HG02588 (cell line): ENCODE results near the gene MAP3K12.
"Not testable (repeated sequence)": the region's sequence is repeated elsewhere in the genome, so short reads cannot be mapped to it uniquely, and the experiment has no call there.

Source experiments
- ATAC-seq: cut with Tn5 transposase; IDR thresholded peaks from one replicate; pipeline ENCODE4 v1.9.1; 2021; ENCODE audit warnings: mild to moderate bottlenecking, moderate library complexity; ENCODE audit not compliant: unreplicated experiment

MAP3K12 gene

DNA sequence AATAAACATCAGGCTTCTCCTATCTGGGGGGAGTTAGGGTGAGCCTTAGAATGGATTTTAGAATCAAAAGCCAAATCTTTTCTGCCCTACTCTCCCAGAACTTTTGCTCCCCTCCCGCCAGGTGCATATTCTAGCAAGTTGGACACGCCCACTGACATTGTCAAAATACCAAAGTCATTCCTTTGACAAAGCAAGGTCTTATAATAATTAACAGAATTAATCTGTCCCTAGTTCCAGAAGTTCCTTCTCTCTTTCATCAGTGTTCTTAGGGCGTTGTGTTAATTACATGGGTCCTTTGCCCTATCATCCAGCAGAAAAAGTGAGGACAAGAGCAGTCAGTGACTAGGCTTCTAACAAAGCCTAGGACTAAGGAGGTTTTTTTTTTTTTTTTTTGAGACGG is 55.3 kb downstream of the MAP3K12 start:
- ATAC-seq, result no peak

- ATAC-seq, result peak; percentile 97
Measured at GRCh38 chr12:53441040-53441833, 58.0 kb downstream of the MAP3K12 start, which contains the start of gene PRR13. Gene PRR13, plus strand, starts transcription at chr12:53441734. Its CDS starts 981 bp downstream, at chr12:53442715.

DNA sequence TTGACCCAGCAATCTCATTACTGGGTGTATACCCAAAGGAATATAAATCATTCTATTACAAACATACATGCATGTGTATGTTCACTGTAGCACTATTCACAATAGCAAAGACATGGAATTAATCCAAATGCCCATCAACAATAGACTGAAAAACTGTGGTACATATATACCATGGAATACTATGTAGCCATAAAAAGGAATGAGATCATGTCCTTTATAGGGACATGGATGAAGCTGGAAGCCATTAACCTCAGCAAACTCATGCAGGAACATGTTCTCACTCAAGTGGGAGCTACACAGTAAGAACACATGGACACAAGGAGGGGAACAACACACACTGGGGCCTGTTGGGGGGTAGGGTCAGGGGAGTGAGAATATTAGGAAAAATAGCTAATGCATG is 59.7 kb downstream of the MAP3K12 start:
- not testable (repeated sequence) for ATAC-seq

DNA sequence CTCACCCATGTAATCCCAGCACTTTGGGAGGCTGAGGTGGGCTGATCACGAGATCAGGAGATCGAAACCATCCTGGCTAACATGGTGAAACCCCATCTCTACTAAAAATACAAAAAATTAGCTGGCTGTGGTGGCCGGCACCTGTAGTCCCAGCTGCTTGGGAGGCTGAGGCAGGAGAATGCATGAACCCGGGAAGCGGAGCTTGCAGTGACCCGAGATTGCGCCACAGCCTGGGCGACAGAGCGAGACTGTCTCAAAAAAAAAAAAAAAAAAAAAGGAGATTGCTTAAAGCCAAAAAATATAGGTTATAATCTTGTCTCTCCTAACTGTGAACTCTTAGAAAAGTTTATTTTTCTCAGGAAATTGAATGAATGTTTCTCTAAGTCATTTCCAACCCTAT is 63.9 kb downstream of the MAP3K12 start:
- not testable (repeated sequence) for ATAC-seq

- ATAC-seq, result no peak
Measured at GRCh38 chr12:53431187-53431586, 68.1 kb downstream of the MAP3K12 start.

DNA sequence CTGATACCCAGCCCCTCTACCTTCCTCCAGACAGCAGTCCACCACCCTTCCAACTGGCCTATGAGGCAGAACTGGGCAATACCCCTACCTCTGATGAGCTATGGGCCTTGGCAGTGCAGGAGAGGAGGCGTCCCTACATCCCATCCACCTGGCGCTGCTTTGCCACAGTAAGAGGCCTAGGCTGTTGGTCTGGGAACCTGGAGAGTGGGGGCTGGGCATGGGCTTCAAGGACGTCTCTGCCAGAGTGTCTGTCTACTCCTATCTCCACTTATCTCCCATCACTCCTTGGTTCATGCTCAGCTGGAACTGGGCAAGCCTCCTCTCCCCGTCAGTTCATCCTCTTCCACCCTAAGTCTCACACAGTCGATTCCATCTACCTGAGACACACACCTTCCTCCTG is 69.1 kb downstream of the MAP3K12 start:
- no peak for ATAC-seq
